Duodenal mucosa (tissue), 2 donors: ENCODE data around the gene TBCC.
"Not testable (repeated sequence)": the region's sequence is repeated elsewhere in the genome, so short reads cannot be mapped to it uniquely, and the experiment has no call there.

Experiments
- H3K27ac ChIP-seq: one replicate; pipeline ENCODE4 v1.7.0; 2013; ENCODE audit warnings: low read depth, low read length
- H3K27me3 ChIP-seq, 2 donors: one replicate each; pipeline ENCODE4 v1.7.0; 2013; ENCODE audit warnings: low read length in 2 of 2, control low read depth in 1 of 2; ENCODE audit not compliant: insufficient read depth in 2 of 2, control insufficient read depth in 1 of 2
- H3K36me3 ChIP-seq, 2 donors: one replicate each; pipeline ENCODE4 v1.7.0; 2013; ENCODE audit warnings: low read length in 2 of 2, control low read depth in 1 of 2; ENCODE audit not compliant: insufficient read depth in 2 of 2, control insufficient read depth in 1 of 2
- H3K4me1 ChIP-seq, 2 donors: one replicate each; pipeline ENCODE4 v1.7.0; 2013; ENCODE audit warnings: low read length in 2 of 2, control low read depth in 1 of 2; ENCODE audit not compliant: insufficient read depth in 2 of 2, control insufficient read depth in 1 of 2
- H3K4me3 ChIP-seq, 2 donors: one replicate each; pipeline ENCODE4 v1.7.0; 2013; ENCODE audit warnings: low read length in 2 of 2, low read depth in 1 of 2
- H3K9ac ChIP-seq, 2 donors: one replicate each; pipeline ENCODE4 v1.7.0; 2013; ENCODE audit warnings: low read length in 2 of 2, low read depth in 1 of 2
- H3K9me3 ChIP-seq, 2 donors: one replicate each; pipeline ENCODE4 v1.7.0; 2013; ENCODE audit warnings: low read length in 2 of 2, control low read depth in 1 of 2; ENCODE audit not compliant: control insufficient read depth in 1 of 2

Gene TBCC

DNA sequence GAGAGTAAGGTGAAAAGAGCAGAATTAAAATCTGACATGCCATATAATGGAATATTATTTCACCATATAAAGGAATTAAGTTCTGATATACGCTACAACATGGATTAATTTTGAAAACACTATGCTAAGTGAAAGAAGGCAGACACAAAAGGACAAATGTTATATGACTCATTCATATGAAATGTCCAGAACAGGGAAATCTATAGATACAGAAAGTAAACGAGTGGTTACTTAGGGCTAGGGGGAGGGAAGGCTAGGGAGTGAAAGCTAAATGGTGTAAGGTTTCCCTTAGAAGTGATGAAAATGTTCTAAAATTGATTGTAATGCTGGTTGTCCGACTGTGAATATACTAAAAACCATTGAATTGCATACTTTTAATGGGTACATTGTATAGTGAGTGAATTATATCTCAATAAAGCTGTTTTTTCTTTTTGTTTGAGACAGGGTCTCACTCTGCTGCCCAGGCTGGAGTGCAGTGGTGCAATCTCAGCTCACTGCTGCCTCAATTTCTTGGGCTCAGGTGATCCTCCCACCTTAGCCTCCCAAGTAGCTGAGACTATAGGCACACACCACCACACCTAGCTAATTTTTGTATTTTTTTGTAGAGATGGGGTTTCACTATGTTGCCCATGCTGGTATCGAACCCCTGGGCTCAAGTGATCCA lies 31.7 kb downstream of the TBCC start:
- H3K4me3 ChIP-seq = no peak overlapping the region
- H3K9ac ChIP-seq = no peak overlapping the region
- no peaks in the 10 kb centered on the region for H3K4me1 ChIP-seq
- no peaks in the 10 kb centered on the region for H3K27me3 ChIP-seq
- peaks cover 4 to 10% of the 10 kb centered on the region in 2 donors for H3K9me3 ChIP-seq
- H3K27ac ChIP-seq = no peak overlapping the region
- H3K36me3 ChIP-seq = no peaks in the 10 kb centered on the region

DNA sequence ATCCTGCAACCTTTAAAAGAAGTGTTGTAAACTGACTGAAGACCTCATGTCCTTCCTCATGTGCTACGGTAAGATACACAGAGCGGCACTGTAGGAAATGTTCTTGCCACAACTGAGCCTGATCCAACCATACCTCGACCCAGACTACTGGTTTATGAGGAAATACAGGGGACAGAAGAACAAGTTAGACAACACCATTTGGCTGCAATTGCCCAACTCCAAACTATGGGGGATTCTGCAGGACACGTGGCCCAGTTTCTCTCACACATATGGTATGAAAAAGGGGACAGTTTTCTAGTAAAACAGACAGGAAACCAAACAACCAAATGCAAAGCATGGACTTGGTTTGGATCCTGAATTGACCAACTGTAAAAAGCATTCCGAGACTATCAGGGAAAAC lies 34.0 kb downstream of the TBCC start:
- H3K27ac ChIP-seq = no peak overlapping the region
- no peaks in the 10 kb centered on the region for H3K36me3 ChIP-seq
- peaks cover 4 to 10% of the 10 kb centered on the region in 2 donors for H3K9me3 ChIP-seq
- no peak overlapping the region for H3K9ac ChIP-seq
- no peak overlapping the region for H3K4me3 ChIP-seq
- H3K4me1 ChIP-seq = no peaks in the 10 kb centered on the region
- H3K27me3 ChIP-seq = no peaks in the 10 kb centered on the region

DNA sequence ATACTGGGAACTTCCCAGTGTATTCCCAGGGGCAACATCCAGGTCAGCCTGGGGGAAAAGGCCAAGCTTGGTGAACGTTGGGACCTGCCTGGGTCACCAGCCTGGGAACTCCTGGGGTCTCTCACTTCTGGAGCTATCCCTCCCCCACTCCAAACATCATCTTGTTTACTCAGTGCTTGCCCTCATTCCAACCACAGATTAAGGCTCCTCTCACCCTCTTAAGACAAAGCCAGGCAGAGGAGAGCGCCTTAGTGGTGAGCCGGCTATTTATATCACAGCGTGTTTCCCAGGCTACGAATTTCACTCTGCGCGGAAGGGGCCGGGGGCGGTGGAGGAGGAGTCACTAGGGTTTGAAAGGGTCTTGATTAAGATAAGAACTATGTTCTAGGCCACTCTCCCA lies 35.6 kb downstream of the TBCC start:
- no peak overlapping the region for H3K27ac ChIP-seq
- no peak overlapping the region for H3K4me3 ChIP-seq
- no peak overlapping the region for H3K9ac ChIP-seq
- no peaks in the 10 kb centered on the region for H3K27me3 ChIP-seq
- H3K9me3 ChIP-seq = peaks cover 4 to 10% of the 10 kb centered on the region in 2 donors
- no peaks in the 10 kb centered on the region for H3K36me3 ChIP-seq
- no peaks in the 10 kb centered on the region for H3K4me1 ChIP-seq

DNA sequence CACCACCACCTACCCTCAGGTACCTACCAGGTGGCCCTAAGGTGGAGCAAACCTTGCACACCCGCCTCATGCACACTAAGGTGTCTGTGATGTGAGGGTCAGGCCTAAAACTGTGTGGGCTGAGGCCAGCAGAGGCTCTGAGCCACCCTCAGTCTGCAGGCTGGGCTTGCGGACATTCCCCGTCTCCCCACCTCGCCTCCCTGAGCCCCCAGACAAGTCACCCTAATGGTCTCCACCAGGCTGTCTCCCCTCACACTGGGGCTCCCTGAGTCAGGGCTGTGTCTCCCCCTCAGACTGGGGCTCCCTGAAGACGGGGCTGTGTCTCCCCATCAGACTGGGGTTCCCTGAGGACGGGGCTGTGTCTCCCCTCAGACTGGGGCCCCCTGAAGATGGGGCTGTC lies 36.0 kb downstream of the TBCC start:
- no peak overlapping the region for H3K27ac ChIP-seq
- no peak overlapping the region for H3K4me3 ChIP-seq
- no peaks in the 10 kb centered on the region for H3K4me1 ChIP-seq
- no peaks in the 10 kb centered on the region for H3K27me3 ChIP-seq
- H3K9ac ChIP-seq = no peak overlapping the region
- H3K36me3 ChIP-seq = no peaks in the 10 kb centered on the region
- peaks cover 4 to 10% of the 10 kb centered on the region in 2 donors for H3K9me3 ChIP-seq

DNA sequence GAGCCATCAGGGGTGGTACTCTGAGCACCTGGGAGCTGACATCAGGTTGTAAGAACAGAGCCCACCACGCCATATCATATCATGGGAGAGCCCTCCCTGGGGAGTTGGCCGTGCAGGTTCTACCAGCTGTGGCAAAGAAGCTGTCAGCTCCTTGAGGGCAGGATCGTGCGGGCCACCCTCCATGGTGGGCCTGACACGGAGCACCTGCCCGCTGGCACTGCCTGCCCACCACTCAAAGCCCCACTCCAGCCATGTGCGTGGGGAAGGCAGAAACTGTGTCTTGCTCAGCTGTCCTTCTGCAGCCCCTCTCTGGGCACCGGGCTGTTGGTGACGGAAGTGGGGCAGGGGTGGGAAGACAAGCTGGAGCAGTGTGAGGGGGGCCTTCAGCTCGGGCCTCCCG lies 37.8 kb downstream of the TBCC start:
- Histone ChIP-seq H3K36me3 (no peaks in the 10 kb centered on the region), H3K9me3 (peaks cover 4 to 10% of the 10 kb centered on the region in 2 donors), H3K4me3 (no peak overlapping the region), H3K27ac (no peak overlapping the region), H3K4me1 (no peaks in the 10 kb centered on the region), H3K9ac (no peak overlapping the region), H3K27me3 (no peaks in the 10 kb centered on the region)

DNA sequence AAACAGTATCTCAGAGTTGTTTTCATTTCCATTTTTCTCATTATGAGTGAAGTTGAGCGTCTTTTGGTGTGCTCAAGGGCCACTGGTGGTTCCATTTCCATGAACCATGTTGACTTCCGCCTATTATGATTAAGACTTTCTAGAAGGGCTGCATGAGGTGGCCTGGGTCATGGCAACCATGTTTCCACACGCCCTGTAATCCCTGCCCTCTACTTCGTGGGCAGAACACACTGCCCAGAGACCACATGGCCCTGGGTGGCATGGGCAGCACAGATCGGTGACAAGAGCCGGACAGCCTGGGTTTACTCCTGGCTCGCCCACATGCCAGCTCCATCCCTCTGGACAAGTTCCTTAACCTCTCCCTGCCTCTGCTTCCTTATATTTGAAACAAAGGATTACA lies 38.3 kb downstream of the TBCC start:
- Histone ChIP-seq H3K9me3 (peaks cover 4 to 10% of the 10 kb centered on the region in 2 donors), H3K4me1 (no peaks in the 10 kb centered on the region), H3K27me3 (no peaks in the 10 kb centered on the region), H3K27ac (no peak overlapping the region), H3K9ac (no peak overlapping the region), H3K4me3 (no peak overlapping the region), H3K36me3 (no peaks in the 10 kb centered on the region)

DNA sequence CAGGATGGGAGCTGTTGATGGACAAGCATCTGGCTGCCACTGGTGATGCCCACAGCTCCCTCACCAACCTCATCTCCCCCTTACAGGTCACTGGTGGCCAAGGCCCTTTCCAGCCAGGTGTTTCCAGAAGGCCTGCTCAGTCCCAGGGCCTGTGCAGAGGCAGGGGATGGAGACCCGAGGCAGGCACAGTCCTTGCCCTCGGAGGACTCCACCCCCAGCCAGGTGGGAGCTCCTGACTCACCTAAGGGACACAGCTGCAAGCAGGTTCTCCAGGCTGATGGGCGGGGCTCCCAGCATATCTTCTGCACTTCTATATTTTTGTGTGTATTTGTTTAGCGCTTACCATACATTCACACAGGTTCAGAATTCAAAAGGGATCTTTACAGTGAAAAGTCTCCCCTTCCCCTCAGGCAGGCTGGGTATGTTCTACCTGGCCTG lies 40.9 kb downstream of the TBCC start:
- Histone ChIP-seq H3K36me3 (no peaks in the 10 kb centered on the region), H3K4me1 (no peaks in the 10 kb centered on the region), H3K4me3 (no peak overlapping the region), H3K27me3 (no peaks in the 10 kb centered on the region), H3K9me3 (no peaks in the 10 kb centered on the region), H3K9ac (no peak overlapping the region), H3K27ac (no peak overlapping the region)

DNA sequence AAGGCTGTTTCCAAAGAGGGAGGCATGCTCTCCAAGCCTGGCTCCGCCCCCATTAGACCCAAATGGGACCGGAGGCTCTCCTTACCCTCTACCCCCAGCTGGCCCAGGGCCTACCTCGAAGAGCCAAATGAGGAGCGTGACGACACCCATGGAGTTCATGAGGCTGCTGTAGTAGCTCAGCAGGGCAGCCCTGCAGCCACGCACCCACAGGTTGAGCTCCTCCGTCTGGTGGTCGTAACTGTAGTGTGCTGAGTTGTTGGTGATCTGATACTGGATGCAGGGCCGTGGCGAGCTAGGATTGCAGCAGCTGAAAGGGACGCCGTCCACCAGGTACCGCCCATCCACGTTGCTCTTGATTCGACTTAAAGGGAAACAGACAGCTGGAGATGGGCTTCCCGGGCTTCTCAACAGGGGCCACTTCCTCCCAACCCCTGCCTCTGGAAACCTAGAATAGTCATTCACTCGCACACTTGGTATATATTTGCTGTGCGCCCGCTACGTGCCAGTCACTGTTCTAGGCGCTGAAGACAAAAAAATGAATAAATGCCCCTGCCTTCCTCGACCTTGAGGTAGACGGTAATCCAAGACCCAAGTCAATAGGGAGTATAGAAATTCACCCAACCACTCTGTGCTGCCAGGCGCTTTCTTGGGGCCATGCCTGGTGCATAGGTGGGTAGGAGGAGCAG lies 41.5 kb downstream of the TBCC start:
- no peaks in the 10 kb centered on the region for H3K4me1 ChIP-seq
- H3K9ac ChIP-seq = no peak overlapping the region
- H3K4me3 ChIP-seq = no peak overlapping the region
- H3K36me3 ChIP-seq = no peaks in the 10 kb centered on the region
- no peak overlapping the region for H3K27ac ChIP-seq
- H3K27me3 ChIP-seq = no peaks in the 10 kb centered on the region
- no peaks in the 10 kb centered on the region for H3K9me3 ChIP-seq

DNA sequence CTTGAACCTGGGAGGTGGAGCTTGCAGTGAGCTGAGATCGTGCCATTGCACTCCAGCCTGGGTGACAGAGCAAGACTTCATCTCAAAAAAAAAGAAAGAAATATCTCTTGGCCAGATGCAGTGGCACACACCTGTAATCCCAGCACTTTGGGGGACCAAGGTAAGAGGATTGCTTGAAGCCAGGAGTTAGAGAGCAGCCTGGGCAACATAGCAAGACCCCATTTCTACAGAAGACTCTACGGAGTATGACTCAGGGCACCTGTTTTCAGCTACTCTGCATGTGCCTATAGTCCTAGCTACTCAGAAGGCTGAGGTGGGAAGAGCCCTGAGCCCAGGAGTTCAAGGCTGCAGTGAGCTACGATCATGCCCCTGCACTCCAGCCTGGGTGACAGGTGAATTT lies 43.1 kb downstream of the TBCC start:
- not testable (repeated sequence) for H3K36me3 ChIP-seq, H3K27ac ChIP-seq, H3K9me3 ChIP-seq, H3K9ac ChIP-seq, H3K27me3 ChIP-seq, H3K4me3 ChIP-seq, H3K4me1 ChIP-seq

DNA sequence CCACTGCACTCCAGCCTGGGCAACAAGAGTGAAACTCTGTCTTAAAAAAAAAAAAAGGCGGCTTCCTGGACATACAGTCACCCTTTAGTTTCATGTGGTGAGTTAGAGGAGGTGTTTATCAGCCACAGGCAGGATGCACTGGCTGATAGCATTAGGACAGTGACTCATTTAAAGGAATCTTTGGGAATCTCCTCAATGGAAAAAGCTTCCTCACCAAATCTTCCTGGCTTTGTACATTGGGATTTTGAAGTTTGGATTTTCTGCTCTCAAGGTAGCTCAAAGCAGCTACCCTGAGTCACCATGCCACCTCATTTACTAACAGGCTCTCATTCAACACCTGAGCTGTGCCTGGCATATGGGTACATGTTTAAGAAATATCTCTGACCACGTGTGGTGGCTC lies 43.7 kb downstream of the TBCC start:
- Histone ChIP-seq H3K9ac (no peak overlapping the region), H3K27me3 (no peaks in the 10 kb centered on the region), H3K27ac (no peak overlapping the region), H3K4me1 (no peaks in the 10 kb centered on the region), H3K9me3 (no peaks in the 10 kb centered on the region), H3K4me3 (no peak overlapping the region), H3K36me3 (no peaks in the 10 kb centered on the region)
